ENCODE measurements around the gene IGSF21. TPM values are rescaled to one million over a fixed set of nuclear protein-coding genes. Genes with fewer than 3 reads are reported as not detected.

The IGSF21 gene
- total and polyA plus RNA-seq, 2 donors from 2014 or later: 1.4 to 6.6 TPM

DNA sequence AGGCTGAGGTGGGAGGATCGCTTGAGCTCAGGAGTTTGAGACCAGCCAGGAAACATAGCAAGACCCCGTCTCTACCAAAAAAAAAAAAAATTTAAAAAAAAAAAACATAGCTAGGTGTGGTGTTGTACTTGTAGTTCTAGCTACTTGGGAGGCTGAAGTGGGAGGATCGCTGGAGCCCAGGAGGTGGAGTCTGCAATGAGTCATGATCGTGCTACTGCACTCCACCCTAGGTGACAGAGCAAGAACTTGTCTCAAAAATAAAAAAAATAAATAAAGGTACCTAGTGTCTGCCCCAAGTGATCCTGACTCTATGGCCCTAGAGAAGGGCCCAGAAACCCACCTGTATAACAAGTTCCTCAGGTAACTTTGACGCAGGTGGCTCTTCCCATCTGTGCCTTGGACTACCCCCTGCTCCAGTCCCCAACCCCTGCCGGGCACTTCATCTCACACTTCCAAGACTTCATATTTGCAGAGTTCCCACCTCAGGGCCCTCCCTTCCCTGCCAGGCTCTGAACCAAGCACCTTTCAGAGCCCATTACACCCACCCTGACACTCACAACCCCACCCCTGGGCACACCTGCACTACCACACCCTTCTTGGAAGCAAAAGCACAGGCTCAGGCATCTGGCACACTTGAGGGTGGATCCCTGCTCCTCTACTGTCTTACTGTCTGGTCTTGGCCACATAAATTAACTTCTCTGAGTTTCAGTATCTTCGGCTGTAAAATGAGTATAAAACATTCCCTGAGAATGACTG lies 292.9 kb downstream of the IGSF21 start:
- H3K4me1 ChIP-seq (ENCODE audit: control insufficient read depth in 2 of 3, insufficient read depth in 2 of 3, low read depth in 1 of 3, low read length in 3 of 3): no peaks in the 10 kb centered on the region
- H3K9me3 ChIP-seq (ENCODE audit: control insufficient read depth in 2 of 3, insufficient read depth in 1 of 3, low read length in 3 of 3): peaks cover 0 to 8% (median 0%) of the 10 kb centered on the region in 3 donors
- H3K4me3 ChIP-seq (ENCODE audit: low read length in 3 of 3): no peak overlapping the region
- FAIRE-seq: no peak
- no peak for DNase-seq
- H3K36me3 ChIP-seq (ENCODE audit: control insufficient read depth in 2 of 3, insufficient read depth in 3 of 3, low read length in 3 of 3): no peaks in the 10 kb centered on the region
- TF ChIP-seq, protein P1, sequence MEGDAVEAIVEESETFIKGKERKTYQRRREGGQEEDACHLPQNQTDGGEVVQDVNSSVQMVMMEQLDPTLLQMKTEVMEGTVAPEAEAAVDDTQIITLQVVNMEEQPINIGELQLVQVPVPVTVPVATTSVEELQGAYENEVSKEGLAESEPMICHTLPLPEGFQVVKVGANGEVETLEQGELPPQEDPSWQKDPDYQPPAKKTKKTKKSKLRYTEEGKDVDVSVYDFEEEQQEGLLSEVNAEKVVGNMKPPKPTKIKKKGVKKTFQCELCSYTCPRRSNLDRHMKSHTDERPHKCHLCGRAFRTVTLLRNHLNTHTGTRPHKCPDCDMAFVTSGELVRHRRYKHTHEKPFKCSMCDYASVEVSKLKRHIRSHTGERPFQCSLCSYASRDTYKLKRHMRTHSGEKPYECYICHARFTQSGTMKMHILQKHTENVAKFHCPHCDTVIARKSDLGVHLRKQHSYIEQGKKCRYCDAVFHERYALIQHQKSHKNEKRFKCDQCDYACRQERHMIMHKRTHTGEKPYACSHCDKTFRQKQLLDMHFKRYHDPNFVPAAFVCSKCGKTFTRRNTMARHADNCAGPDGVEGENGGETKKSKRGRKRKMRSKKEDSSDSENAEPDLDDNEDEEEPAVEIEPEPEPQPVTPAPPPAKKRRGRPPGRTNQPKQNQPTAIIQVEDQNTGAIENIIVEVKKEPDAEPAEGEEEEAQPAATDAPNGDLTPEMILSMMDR (IDR thresholded peaks at IDR 0.05; ENCODE audit: borderline replicate concordance, extremely low read depth, insufficient read depth): no peak
- intact Hi-C loops (cut with DNase I): no loop called here
- no peak overlapping the region for H3K27ac ChIP-seq (ENCODE audit: low read depth in 2 of 2, low read length in 2 of 2)
- H3K27me3 ChIP-seq (ENCODE audit: control insufficient read depth, insufficient read depth, low read length): no peaks in the 10 kb centered on the region
- H3K9ac ChIP-seq (ENCODE audit: low read length in 3 of 3): no peak overlapping the region

DNA sequence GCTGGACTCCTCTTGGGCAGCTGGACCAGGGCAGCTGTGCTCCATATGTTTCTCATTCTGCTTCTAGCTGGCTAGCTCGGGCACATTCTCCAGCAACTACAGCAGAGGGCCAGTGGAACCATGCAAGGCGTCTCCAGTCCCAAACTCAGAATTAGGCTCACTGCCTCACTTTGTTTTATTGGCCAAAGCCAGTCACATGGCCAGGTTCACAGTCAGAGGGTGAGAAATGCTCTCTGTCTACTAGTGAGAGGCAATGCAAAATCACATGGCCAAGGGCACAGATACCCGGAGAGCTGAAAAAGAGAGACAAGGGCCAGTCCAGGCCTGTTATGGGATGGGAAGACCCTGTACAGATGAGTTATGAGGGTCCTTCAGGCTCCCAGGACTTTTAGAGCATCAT lies 294.3 kb downstream of the IGSF21 start:
- TF ChIP-seq, protein P1 (IDR thresholded peaks at IDR 0.05; ENCODE audit: borderline replicate concordance, extremely low read depth, insufficient read depth): no peak
- Histone ChIP-seq H3K4me3 (ENCODE audit: low read length in 3 of 3) (no peak overlapping the region), H3K27me3 (ENCODE audit: control insufficient read depth, insufficient read depth, low read length) (no peaks in the 10 kb centered on the region), H3K4me1 (ENCODE audit: control insufficient read depth in 2 of 3, insufficient read depth in 2 of 3, low read depth in 1 of 3, low read length in 3 of 3) (no peaks in the 10 kb centered on the region), H3K9me3 (ENCODE audit: control insufficient read depth in 2 of 3, insufficient read depth in 1 of 3, low read length in 3 of 3) (peaks cover 0 to 8% (median 0%) of the 10 kb centered on the region in 3 donors), H3K9ac (ENCODE audit: low read length in 3 of 3) (no peak overlapping the region), H3K27ac (ENCODE audit: low read depth in 2 of 2, low read length in 2 of 2) (no peak overlapping the region), H3K36me3 (ENCODE audit: control insufficient read depth in 2 of 3, insufficient read depth in 3 of 3, low read length in 3 of 3) (no peaks in the 10 kb centered on the region)
- intact Hi-C loops (cut with DNase I): no loop called here
- DNase-seq: no peak
- FAIRE-seq: no peak

DNA sequence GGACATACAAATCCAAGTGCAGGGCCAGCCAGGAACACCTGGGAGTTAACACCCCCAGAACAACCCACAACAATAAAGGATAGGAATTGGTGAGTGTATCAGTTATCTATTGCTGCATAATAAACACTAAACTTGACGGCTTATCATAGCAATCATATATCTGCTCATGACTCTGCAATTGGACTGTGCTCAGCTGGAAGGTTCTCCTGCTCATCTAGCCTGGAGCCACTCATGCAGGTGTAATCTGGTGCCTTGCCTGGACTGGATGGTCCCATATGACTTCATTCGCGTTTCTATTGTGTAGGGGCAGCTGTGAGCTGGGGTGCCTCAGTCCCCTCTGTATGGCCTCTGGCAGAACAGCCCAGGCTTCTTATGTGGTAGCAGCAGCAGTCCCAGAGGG lies 296.9 kb downstream of the IGSF21 start:
- Histone ChIP-seq H3K4me3 (ENCODE audit: low read length in 3 of 3) (no peak overlapping the region), H3K4me1 (ENCODE audit: control insufficient read depth in 2 of 3, insufficient read depth in 2 of 3, low read depth in 1 of 3, low read length in 3 of 3) (no peaks in the 10 kb centered on the region), H3K27me3 (ENCODE audit: control insufficient read depth, insufficient read depth, low read length) (no peaks in the 10 kb centered on the region), H3K9ac (ENCODE audit: low read length in 3 of 3) (no peak overlapping the region), H3K9me3 (ENCODE audit: control insufficient read depth in 2 of 3, insufficient read depth in 1 of 3, low read length in 3 of 3) (peaks cover 0 to 8% (median 0%) of the 10 kb centered on the region in 3 donors), H3K36me3 (ENCODE audit: control insufficient read depth in 2 of 3, insufficient read depth in 3 of 3, low read length in 3 of 3) (no peaks in the 10 kb centered on the region), H3K27ac (ENCODE audit: low read depth in 2 of 2, low read length in 2 of 2) (no peak overlapping the region)
- FAIRE-seq: no peak
- DNase-seq: no peak
- TF ChIP-seq, protein P1 (IDR thresholded peaks at IDR 0.05; ENCODE audit: borderline replicate concordance, extremely low read depth, insufficient read depth): no peak
- intact Hi-C loops (cut with DNase I): no loop called here
